ENCODE measurements around the gene FXYD6. TPM values are rescaled to one million over a fixed set of nuclear protein-coding genes. Genes with fewer than 3 reads are reported as not detected.
A peak's percentile ranks its signal among the peaks of the same experiment; 100 is the strongest.
"Not testable (repeated sequence)": the region's sequence is repeated elsewhere in the genome, so short reads cannot be mapped to it uniquely, and the experiment has no call there.

Gene FXYD6, protein sequence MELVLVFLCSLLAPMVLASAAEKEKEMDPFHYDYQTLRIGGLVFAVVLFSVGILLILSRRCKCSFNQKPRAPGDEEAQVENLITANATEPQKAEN
- total RNA-seq: 1.6 TPM

DNA sequence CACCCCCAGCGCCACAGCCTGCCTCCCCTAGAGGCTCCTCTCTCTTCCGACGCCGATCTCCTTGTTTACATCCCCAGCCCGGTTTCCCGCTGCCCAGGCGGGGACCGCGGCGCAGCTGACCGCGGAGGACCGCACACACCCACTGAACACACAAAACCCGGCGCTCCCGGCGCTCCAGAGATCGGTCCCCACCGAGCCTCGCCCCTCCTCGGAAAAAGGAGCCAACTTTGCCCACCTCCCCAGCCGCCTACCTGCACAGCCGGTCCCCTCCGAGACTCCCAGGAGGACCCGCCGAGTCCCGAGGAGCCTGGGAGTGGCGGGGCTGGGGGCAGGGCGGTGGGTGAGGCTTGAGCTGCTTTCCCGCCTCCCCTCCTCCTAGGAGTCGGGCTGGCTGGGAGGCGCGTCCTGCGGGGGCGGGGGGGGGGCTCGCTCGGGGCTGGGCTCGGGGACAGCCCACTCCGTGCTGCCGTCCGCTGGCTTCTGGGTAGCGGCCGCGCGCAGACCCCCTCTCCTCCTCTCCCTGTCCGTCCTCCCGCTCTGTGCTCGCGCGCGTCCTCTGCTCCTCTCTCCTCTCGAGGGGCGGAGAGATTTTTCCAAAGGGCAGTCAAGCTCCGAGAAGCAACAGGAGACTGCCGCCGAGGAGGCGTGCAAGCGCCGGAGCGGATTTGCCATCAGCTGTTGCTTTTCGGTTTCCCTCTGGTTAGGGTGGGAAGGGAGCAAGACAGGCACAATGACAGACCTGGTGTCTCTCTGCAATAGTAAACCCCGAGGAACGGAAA, at the start of gene FXYD6:
FXYD6 (minus strand) TSS at position 318 of the 779 bp plus-strand sequence. CDS start 33,882 bp downstream, outside the sequence.
- peak; percentile 32 for ATAC-seq

DNA sequence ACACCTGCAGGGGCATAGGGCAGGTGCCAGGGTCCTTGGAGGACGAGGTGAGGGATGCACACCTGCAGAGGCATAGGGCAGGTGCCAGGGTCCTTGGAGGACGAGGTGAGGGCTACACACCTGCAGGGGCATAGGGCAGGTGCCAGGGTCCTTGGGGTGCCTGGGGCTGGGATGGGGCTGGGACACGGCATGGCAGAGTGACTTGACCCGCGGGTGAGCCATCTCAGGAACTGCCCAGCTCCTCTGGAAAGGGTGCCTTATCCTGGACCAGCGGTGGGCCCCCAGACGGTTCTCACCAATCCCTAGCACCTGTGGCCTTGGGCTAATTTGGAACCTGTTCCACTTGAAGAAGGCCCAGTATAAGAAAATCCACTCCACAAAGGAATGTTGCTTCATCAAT, 49.7 kb upstream of the FXYD6 start:
- not testable (repeated sequence) for ATAC-seq

DNA sequence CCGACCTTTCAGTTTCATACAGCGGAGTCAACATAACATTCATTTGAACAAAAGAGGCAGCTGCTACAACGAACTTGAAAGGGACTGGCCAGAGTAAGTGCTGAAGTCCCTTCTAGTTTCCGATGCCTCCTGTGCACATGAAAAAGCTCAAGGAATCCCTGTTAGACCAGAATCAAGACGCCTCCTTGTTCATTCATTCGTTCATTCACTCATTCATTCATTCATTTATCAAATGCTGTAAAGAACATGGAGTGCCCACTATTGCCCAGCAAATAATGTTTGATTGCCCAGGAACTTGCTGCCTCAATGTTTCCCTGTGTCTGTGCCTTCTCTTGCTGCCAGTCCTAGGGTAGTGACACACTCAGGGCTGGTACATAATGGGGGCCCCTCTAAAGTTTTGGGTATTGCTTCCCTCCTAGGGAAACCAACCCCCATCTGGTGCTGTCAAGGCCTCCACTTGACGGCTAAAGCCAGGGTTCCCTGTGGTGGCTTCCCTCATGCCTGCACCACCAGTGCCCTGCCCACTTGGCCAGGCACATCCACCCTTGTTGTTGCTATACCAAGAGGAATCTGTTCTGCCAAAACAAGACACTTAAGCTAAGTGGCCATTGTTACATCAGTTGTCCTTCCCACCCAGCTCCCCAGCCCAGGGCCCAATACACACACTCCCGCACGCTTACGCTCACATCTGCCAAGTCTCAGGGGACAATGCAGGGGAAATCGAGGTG, 48.9 kb upstream of the FXYD6 start:
- ATAC-seq: no peak

DNA sequence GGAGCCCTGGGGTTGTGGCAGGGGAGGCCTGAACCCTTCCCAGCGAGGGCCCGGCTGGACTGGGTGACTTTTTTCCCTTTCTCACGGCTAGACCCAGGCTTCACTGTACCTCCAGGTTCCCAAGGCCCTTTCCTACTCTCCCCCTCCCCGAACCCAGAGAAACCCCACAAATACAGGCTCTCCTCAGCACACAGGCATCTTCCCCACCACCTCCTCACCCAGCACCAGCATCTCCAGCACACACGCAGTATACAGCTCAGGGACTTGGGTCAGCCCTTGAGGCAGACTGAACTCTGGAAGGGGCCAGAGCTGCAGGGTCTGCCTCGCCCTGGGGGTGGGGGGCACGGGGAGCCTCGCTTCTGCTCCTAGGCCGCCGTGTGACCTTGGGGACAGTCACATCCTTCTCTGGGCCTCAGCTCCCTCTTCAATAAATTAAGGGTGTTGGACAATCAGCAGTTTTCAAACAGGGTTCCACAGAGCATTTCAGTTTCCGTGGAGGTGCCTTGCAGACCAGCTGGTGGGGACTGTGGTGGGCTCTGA, 48.2 kb upstream of the FXYD6 start:
- ATAC-seq: no peak

DNA sequence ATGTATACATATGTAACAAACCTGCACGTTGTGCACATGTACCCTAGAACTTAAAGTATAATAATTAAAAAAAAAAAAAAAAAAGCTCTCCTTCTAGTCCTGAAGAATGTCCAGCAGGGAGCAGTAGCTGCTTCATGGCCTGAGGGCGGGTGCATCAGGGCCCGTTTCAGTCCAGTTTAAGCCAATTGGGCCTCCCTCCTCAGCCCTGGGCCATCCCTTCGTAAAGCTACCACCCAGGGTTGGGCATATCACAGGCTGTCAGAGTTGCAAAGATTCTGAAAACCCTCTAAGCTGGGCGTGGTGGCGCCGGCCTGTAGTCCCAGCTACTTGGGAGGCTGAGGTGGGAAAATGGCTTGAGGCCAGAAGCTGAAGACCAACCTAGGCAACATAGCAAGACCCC, 47.3 kb upstream of the FXYD6 start:
- ATAC-seq: no peak

DNA sequence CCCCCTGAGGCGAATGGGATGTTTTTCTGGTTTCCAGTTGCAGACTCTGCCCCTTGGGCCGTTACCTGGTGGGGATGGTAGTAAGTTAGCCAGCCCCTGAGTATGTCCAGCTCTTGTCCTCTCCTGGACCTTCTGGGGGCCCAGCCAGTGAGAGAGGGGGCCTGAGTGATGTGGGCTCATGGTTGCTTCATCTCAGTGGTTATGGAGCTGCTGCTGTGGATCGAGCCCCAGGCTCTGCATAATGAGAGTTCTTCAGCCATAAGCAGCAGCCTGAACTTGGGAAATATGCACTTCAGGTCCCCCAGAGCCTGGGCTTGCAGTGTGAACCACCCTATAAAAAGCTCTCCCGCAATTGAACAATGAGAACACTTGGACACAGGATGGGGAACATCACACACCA, 46.8 kb upstream of the FXYD6 start:
- ATAC-seq: no peak

DNA sequence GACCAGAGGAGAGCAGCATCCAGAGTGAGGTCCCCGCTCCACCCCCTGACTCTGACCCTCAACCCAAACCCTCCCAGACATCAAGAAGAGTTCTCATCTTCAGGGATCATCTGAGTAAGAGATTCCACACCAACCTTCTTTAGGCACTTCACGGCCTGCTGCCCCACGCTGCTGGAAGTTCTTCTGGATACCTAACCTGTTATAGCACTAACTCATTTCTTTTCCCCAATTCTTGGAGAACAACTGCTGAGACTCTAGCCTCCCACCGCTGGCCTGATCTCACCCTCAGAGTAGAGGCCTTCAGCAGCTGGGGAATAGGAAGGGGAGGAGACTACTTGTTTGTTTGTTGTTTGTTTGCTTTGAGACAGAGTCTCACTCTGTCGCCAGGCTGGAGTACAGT, 45.4 kb upstream of the FXYD6 start:
- no peak for ATAC-seq

DNA sequence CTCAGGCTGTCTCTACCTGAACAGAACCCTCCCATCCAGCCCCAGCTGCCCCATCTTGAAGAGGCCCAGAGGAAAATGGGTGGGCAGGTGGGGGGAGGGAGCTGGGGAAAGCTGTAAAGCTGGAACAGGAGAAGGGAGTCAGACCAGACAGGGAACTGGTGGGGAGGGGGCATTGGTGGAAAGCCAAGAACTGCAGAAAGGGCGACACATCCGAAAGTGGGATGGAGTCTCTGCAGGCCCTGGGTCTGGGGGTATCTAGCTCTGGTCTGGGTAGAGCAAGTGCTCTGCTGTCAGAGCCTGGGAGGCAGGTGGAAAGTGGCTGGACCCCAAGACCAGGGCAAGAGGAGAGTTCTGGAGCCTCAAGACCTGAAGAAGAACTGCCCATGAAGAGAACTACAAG, 45.0 kb upstream of the FXYD6 start:
- ATAC-seq: no peak

DNA sequence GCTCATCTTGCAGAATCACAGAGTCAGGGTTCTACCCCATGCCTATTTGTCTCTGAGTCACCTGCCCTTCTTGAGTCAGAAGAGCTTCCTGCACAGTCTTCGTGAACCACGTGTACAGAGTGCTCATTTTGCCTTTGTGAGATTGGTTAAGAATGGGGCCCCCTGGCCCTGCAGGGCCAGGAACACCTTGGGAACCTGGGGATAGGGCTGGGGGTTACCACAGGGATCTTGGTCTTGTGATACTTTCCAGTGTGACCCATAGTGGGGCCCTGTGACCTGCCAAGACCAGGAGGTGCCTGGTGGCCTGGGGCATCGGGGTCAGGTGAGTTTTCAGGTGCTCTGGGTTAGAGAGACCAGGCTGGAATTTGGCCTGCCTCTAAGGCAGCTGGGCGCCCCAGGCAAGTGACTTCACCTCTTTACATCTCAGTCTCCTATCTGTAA, 43.3 kb upstream of the FXYD6 start:
- ATAC-seq: peak; percentile 72

DNA sequence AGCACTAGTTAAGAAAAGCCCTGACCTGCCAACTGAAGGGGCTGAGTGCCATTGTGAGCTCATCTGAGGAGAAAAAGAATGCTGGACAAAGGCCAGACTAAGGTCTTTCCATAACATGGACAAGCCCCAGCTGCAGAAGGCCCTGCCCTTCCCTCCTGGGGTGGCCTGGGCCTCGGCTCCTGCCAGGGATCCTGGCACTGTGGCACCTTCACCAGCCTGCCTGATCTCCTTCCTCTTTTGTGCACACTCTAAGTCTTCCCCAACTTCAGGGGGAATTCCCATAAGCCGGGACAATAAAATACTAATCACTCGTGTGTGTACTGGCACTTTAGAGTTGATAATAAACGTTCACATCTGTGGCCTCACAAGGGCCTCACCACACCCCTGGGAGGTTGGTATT, 42.9 kb upstream of the FXYD6 start:
- peak; percentile 24 for ATAC-seq

DNA sequence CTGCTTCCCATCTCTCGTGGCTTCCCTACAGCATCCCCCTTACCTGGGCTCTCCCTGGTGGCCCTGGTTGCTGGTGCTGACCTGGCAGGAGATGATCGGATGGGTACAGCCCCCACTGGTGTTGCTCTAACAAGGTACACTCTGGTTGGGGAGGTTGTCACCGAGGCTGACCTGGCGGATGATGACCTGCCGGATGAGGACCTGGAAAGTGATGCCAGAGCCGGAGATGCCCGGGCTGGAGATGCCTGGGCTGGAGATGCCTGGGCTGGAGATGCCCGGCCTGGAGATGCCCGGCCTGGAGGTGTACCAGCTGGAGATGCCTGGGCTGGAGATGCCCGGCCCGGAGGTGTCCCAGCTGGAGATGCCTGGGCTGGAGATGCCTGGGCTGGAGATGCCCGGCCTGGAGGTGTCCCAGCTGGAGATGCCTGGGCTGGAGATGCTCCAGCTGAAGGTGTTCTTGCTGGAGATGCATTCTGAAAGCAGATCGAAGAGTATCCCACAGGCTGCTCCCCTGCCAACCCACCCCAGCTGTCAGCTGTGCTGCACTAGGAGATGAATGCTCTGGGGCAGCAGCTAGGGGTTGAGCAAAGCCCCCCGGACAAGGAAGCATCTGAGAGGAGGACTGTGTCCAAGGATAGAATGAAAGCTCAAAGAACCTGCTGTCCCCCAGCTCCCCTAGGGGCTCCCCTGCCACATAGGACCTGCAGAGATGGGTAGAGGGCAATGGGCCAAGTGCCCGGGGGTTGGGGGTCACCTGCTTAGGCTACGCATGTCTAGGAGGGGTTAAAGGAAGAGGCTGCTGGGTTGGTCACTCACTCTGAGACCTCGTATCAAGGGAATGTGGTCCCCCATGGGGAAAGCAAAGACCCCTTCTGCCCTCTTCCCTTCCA, 42.2 kb upstream of the FXYD6 start:
- ATAC-seq: no peak

DNA sequence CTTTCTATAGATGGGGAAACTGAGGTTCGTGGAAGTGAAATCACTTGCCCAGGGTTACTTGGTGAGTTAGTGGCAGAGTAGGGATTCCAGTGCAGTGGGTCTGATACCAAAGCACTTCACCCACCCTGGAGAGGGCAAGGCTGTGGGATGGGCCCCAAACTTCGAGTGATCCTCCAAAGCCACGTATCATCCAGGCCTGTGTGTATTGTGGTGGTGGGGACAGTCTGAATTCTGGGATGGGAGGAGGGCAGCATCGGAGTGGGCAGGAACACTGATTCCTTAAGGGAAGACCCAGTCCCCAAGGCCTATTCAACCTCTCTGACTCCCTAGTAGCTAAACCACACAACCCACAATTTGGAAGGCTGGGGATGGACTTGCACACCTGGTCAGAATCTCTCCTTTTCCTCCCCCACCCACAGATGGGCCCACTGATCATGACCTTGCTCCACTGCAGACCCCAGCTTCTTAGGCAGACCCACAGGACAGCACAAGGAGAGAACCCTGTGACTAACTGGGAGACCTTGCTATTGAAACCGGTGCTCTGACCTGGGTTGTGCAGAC, 41.2 kb upstream of the FXYD6 start:
- ATAC-seq: no peak

DNA sequence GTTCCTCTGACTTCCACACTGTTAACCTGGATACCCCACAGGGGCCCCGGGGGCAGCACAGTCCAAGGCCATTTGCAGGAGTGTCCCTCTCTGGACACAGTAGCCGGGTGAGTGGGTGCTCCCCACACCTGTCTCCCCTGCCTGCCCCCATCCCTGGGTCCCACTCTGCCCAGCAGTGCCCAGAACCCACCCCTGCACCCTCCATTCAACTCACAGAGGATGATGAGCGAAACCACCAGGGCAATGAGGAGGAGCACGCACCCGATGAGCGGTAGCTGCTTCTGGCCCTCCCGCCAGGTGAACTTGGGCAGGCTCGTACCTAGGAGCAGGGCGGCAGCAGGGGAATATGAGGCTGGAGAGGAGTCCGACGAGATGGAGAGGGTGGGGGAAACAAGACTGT, 40.5 kb upstream of the FXYD6 start:
- ATAC-seq: no peak

DNA sequence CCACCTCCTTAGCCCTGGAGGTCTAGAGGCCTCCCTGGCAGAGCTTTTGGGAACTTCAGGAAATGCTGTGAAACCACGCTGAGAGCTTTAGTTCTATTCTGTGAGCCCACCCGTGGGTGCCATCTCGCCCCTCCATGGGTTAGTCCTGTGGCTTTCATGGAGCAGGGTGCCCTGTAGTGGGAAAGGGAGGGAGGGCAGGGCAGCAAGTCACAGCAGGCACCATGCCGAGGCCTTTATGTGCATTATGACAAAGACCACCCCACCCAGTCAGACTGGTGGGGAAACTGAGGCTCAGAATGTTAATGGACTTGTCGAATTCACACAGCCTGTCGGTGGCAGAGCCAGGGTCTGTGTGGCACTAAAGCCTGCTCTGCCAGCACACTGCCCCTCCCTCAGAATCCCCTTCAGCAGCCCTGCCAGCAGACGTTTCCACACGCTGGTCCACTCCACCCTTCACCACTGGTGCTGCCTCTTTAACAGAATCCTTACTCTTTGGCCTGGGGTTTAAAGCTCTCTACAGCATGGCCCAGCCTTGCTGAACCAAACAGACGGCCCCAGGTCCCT, 39.3 kb upstream of the FXYD6 start:
- no peak for ATAC-seq

DNA sequence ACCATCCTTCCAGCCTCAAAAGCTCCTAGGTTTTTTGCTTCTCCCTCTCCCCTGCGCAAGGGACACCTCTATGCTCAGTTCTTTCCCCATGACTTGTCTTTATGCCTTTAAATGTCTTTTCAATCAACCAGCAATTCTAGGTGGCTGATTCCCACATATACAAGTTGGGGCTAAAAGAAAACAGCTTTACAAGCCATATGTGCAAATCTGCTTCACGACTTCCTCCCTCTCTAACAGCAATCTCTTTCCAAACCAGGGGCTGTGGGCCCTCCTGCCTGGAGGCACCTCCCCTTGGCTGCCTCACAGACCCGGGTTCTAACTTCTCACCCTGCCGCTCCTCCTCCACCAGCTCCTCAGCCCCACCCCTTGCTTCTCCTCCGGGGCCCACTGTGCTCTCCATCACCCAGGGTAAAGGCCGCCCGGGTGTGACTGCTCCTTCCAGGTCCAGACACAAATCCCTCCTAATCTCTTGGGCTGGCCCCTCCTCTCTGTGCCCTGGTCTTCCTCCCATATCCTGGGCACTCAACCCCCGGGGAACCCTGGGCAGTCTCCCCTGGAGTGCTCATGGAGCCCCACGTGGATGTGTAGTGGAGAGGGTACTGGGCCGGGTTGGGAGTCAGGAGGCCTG, 38.6 kb upstream of the FXYD6 start:
- no peak for ATAC-seq

DNA sequence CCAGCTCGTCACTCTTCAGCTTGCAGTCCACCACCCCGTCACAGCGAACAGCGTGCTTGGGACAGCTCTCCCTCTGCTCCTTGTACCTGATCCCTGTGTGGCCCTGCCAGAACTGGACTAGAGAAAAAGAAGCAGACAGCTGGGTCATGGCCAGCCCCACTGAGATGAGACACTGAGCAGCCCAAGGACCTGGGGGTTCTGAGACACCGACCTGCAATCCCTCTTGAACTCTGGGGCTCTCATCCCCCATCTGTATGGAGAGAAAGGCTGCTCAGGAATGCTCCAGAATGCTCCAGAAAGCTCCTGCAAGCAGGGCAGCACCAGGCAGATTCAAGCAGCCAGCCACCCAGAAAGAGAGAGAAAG, 37.9 kb upstream of the FXYD6 start:
- no peak for ATAC-seq

DNA sequence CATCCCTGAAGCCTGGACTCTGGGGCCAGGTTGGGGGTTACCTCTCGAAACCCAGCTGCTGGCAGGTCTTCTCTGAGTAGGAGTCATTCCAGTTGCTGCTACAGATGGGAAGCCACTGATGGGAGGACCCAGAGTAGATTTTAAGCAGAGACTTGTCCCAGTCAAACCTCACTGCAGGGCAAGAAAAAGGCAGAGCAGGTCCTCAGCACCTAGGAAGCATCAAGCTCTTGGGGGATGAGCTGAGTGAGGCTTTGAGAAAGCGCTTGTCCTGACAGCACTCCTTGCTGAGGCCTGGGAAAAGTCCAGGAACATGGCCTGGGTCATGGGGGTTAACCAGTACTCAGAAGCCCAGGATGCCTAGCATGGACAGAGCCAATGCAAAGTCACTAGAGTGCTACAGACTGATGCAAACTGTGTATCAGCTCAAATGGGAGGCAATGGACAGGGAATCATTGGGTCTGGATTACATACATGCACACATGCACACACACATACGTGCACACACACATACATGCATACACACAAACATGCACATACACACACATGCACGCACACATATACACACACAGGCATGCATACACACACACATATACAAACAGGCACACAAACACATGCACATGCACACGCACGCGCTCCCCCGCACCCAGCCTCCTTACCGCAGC, 37.4 kb upstream of the FXYD6 start:
- no peak for ATAC-seq

DNA sequence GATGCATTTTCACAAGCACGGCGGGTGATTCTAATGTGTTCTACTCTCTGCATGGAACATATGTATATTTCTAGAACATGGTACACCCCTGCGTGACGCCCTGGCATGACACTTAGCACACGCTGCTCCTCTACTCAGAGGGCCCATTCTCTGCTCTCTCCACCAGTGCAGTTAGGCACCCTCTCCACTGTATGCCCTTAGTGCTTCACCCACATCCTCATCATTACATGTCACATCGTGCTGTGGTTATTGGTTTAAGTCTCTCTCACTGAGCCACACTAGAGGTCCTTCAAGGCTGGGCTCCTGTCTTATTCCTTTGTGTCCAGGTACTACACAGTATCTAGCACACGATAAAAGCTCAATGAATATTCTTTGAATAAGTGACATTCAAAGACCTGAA, 36.0 kb upstream of the FXYD6 start:
- ATAC-seq: no peak

DNA sequence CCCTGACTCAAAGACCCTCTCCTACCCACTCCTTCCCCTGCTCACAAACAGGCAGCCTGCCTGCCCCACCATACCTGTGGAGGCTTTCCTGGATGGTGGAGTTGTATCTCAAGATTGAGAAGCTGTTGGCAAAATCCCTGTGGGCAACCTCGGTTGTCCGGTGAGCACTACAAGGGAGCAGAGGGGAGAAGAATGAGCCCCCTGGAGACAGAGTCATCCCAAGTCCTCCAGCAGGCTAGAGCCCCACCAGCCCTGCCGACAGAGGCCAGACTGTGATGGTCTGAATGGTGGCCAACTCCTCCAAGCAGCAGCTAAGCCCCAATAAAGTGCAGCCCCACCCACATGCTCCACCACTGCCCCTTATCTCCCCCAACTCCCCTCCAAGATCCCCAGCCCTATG, 35.2 kb upstream of the FXYD6 start:
- ATAC-seq: no peak

DNA sequence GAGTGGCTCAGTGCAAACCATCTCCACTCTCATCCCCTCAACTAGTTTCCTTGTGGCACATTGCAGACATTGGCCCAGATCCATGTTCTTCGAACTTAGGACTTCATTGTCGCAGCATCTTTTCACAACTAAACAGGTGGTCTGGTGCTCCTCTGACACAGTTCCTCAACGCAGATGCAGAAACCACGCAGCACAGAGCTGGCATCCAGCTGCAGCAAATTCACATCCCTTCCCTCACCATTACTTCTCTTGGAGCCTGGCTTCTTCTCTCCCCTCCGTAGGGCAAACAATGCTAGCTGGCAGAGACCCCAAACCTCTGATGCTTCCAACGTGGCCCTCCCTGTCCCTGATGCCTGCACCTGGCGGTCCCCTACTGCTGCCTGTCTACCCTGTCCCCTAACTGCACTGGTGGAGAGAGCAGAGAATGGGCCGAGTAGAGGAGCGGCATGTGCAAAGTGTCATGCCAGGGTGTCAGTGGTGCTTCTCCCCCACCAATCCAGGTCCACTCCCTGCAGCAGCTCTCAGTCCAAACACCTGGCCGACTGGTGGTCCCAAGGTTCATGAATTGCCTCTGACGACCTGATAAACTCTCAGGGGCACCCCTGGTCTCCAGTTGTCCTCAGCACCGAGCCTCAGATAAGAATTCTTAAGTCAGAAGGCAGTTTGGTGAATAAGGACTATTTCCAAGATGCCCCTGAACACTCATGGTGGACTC, 34.6 kb upstream of the FXYD6 start:
- ATAC-seq: no peak
